ENCODE results near the gene SEC14L5. TPM values are rescaled to one million over a fixed set of nuclear protein-coding genes. Genes with fewer than 3 reads are reported as not detected.

The SEC14L5 gene
- under 0.01 and 0.13 TPM in 2 replicates for total RNA-seq

- peak; percentile 96 to 98 for DNase-seq (ENCODE audit: low read depth in 2 of 2)
Measured at GRCh38 chr16:4957720-4958509, at the start of gene SEC14L5. Gene SEC14L5 (plus strand): TSS chr16:4958330. CDS start chr16:4959324, 994 bp downstream.

GRCh38 chr16:4908854-4909401 lies 49.2 kb upstream of the SEC14L5 start:
- no peak for DNase-seq (ENCODE audit: low read depth in 2 of 2)

GRCh38 chr16:4909825-4910224 lies 48.3 kb upstream of the SEC14L5 start:
- DNase-seq (ENCODE audit: low read depth in 2 of 2): no peak

- DNase-seq (ENCODE audit: low read depth in 2 of 2): no peak
Measured at GRCh38 chr16:4910828-4911227, 47.3 kb upstream of the SEC14L5 start.

GRCh38 chr16:4911970-4912386 lies 46.2 kb upstream of the SEC14L5 start:
- no peak for DNase-seq (ENCODE audit: low read depth in 2 of 2)

- no peak for DNase-seq (ENCODE audit: low read depth in 2 of 2)
Measured at GRCh38 chr16:4913130-4913773, 44.9 kb upstream of the SEC14L5 start.

- no peak for DNase-seq (ENCODE audit: low read depth in 2 of 2)
Measured at GRCh38 chr16:4913774-4914525, 44.2 kb upstream of the SEC14L5 start.

- DNase-seq (ENCODE audit: low read depth in 2 of 2): no peak
Measured at GRCh38 chr16:4914528-4915225, 43.5 kb upstream of the SEC14L5 start.

GRCh38 chr16:4915226-4915761 lies 42.8 kb upstream of the SEC14L5 start:
- no peak for DNase-seq (ENCODE audit: low read depth in 2 of 2)

- no peak for DNase-seq (ENCODE audit: low read depth in 2 of 2)
Measured at GRCh38 chr16:4917117-4917516, 41.0 kb upstream of the SEC14L5 start.

- DNase-seq (ENCODE audit: low read depth in 2 of 2): no peak
Measured at GRCh38 chr16:4918781-4919251, 39.3 kb upstream of the SEC14L5 start.

- DNase-seq (ENCODE audit: low read depth in 2 of 2): no peak
Measured at GRCh38 chr16:4920826-4921225, 37.3 kb upstream of the SEC14L5 start.

GRCh38 chr16:4922721-4923342 lies 35.3 kb upstream of the SEC14L5 start:
- no peak for DNase-seq (ENCODE audit: low read depth in 2 of 2)

GRCh38 chr16:4923853-4924252 lies 34.3 kb upstream of the SEC14L5 start:
- no peak for DNase-seq (ENCODE audit: low read depth in 2 of 2)

GRCh38 chr16:4924593-4925292 lies 33.4 kb upstream of the SEC14L5 start:
- DNase-seq (ENCODE audit: low read depth in 2 of 2): no peak

GRCh38 chr16:4925293-4925607 lies 32.9 kb upstream of the SEC14L5 start:
- DNase-seq (ENCODE audit: low read depth in 2 of 2): no peak

GRCh38 chr16:4925791-4926190 lies 32.3 kb upstream of the SEC14L5 start:
- DNase-seq (ENCODE audit: low read depth in 2 of 2): no peak

- DNase-seq (ENCODE audit: low read depth in 2 of 2): no peak
Measured at GRCh38 chr16:4926928-4927327, 31.2 kb upstream of the SEC14L5 start.

- DNase-seq (ENCODE audit: low read depth in 2 of 2): no peak
Measured at GRCh38 chr16:4927661-4928060, 30.5 kb upstream of the SEC14L5 start.

GRCh38 chr16:4928227-4928626 lies 29.9 kb upstream of the SEC14L5 start:
- no peak for DNase-seq (ENCODE audit: low read depth in 2 of 2)
